HUES48 (cell line): ENCODE data around the gene TSGA10.
A peak's percentile ranks its signal among the peaks of the same experiment; 100 is the strongest.
"Not testable (repeated sequence)": the region's sequence is repeated elsewhere in the genome, so short reads cannot be mapped to it uniquely, and the experiment has no call there.

Experiments used
- H3K27ac ChIP-seq: one replicate; pipeline ENCODE4 v1.7.0; 2013; ENCODE audit warnings: low read depth, low read length, inconsistent platforms
- H3K27me3 ChIP-seq: 2 replicates; pipeline ENCODE4 v1.6.1; 2013; ENCODE audit warnings: mild to moderate bottlenecking, low read length; ENCODE audit not compliant: control insufficient read depth, insufficient read depth
- H3K36me3 ChIP-seq: 2 replicates; pipeline ENCODE4 v1.6.1; 2013; ENCODE audit warnings: low read length; ENCODE audit not compliant: control insufficient read depth, insufficient read depth
- H3K4me1 ChIP-seq: 2 replicates; pipeline ENCODE4 v1.6.1; 2013; ENCODE audit warnings: mild to moderate bottlenecking, low read length; ENCODE audit not compliant: control insufficient read depth, insufficient read depth
- H3K4me3 ChIP-seq: 2 replicates; pipeline ENCODE4 v1.5.1; 2013; ENCODE audit warnings: mild to moderate bottlenecking, low read depth, low read length
- H3K9ac ChIP-seq: 2 replicates; pipeline ENCODE4 v1.6.1; 2013; ENCODE audit warnings: mild to moderate bottlenecking, low read depth, low read length, moderate library complexity
- H3K9me3 ChIP-seq: 2 replicates; pipeline ENCODE4 v1.6.1; 2013; ENCODE audit warnings: low read length; ENCODE audit not compliant: control insufficient read depth, insufficient read depth

TSGA10 gene, protein sequence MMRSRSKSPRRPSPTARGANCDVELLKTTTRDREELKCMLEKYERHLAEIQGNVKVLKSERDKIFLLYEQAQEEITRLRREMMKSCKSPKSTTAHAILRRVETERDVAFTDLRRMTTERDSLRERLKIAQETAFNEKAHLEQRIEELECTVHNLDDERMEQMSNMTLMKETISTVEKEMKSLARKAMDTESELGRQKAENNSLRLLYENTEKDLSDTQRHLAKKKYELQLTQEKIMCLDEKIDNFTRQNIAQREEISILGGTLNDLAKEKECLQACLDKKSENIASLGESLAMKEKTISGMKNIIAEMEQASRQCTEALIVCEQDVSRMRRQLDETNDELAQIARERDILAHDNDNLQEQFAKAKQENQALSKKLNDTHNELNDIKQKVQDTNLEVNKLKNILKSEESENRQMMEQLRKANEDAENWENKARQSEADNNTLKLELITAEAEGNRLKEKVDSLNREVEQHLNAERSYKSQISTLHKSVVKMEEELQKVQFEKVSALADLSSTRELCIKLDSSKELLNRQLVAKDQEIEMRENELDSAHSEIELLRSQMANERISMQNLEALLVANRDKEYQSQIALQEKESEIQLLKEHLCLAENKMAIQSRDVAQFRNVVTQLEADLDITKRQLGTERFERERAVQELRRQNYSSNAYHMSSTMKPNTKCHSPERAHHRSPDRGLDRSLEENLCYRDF

DNA sequence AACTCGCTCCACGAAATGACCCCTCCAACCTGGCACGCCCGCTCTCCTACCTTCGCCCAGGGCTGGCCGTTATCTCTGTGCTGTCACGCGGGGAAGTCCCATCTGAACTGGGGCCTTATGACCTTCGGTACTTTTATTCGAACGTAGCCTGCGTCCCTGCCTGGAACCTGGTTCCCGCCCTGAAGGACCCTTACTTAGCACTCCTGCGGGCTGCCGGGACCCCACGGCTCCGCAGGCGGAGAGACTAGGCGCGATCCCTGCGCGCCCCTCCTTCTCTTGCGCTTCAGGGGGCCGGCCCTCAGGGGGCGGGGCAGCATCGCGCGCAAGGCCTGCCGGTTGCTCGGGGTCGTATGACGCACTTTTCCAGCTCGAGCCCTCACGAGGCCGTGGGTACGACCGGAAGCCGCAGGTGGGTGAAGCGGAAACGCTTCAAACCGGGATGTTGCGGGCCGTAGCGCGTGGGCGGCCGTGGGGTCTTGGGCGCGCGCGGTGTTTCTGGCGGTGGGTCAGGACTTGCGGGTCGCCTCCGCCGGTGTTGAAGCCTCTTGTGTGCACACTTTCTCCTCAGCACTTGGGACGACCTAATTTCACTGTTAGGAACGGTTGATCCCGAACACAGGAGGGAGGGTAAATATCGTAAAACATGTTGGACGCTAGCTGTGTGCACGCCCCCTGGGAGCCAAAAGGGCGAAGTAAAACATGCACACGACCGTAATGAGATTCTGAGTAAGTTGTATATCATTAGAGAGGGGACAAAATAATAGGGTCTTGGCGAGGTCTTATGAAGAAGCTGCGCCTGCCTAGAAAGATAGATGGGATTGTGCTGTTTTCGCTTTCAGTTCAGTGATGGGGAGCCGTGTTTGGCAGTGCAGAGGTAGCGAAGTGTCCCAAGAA lies at the start of gene TSGA10, which contains the start of gene LIPT1:
TSGA10 (minus strand) TSS at position 300 of the 894 bp plus-strand sequence. CDS start 45,503 bp downstream, outside the sequence.
LIPT1 (plus strand) TSS at position 325 of the 894 bp plus-strand sequence. CDS start 6,991 bp downstream, outside the sequence.
- Histone ChIP-seq H3K27me3 (no peaks in the 10 kb centered on the region), H3K4me1 (peaks cover 5% of the 10 kb centered on the region), H3K4me3 (peak within 1 kb of the TSS; percentile 93), H3K27ac (peak within 1 kb of the TSS; percentile 83), H3K9ac (peak within 1 kb of the TSS; percentile 90), H3K9me3 (no peaks in the 10 kb centered on the region), H3K36me3 (peaks cover 23% of the 10 kb centered on the region)

DNA sequence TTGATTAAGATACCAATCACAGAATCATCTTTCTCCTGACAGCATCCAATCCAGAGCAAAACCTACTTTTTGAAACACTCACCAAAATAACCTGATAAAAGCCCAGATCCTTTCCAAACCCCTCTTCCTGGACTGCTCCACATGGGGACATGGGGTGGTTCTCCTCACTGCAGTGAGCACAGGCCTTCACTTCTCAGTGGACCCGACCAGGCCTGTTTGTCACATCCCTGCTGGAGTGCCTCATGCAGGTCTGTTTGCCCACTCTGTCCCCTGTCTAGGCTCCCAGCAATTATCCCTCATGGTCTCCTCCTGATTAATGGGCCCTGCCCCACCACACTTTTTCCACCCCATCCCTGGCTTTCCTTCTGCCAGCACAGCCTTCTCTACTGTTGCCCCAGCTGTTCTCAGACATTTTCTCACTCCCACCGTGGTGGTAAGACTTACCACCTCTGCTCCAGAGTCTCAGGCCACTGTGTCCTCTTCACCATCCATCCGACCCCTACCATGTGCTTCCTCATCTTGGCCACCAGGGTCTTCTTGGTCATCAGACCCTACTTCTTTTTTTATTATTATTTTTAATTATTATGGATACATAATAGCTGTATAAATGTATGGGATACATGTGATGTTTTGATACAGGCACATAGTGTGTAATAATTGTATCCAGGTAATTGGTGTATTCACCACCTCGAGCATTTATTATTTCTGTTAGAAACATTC lies 47.4 kb upstream of the TSGA10 start:
- no peaks in the 10 kb centered on the region for H3K4me1 ChIP-seq
- H3K36me3 ChIP-seq = peaks cover 5% of the 10 kb centered on the region
- H3K27me3 ChIP-seq = no peaks in the 10 kb centered on the region
- H3K4me3 ChIP-seq = no peak overlapping the region
- H3K27ac ChIP-seq = no peak overlapping the region
- H3K9me3 ChIP-seq = peaks cover 24% of the 10 kb centered on the region
- no peak overlapping the region for H3K9ac ChIP-seq

GRCh38 chr2:99200076-99200800 lies 45.5 kb upstream of the TSGA10 start:
- no peaks in the 10 kb centered on the region for H3K4me1 ChIP-seq

DNA sequence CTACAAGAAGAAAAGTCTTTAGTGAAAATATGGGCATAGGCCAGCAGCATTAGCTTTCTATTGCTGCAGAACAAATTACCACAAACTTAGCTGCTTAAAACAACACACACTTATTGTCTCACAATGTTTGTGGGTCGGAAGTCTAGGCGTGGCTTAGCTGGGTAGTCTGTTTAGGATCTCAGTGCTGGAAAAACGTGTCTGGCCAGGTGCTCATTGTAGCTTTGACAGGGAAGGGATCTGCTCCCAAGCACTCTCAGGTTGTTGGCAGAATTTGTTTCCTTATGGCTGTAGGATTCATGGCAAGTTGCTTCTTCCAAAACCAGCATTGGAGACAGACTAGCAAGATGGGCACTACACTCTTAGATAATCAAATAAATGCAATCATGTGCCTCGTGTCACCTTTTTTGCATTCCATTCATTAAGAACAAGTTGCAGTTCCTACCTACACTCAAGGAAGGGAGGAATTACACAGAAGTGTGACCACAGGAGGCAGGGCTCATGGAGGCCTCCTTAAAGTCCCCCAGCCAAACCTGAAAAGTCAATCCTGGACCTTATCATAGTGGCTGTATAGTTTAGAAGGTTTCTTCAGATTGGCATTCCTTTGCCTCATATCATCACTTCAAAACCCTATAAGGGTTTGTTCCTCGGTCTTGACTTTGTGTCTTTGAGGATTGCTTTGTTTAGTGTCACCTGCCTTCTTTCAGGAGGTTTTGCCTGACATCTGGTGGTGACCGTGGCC lies 43.5 kb upstream of the TSGA10 start:
- Histone ChIP-seq H3K9ac (no peak overlapping the region), H3K9me3 (no peaks in the 10 kb centered on the region), H3K4me3 (no peak overlapping the region), H3K36me3 (peaks cover 42% of the 10 kb centered on the region), H3K4me1 (no peaks in the 10 kb centered on the region), H3K27me3 (no peaks in the 10 kb centered on the region), H3K27ac (no peak overlapping the region)

More at GRCh38 chr2:99200076-99200800, 45.5 kb upstream of the TSGA10 start:
- Histone ChIP-seq H3K4me3 (no peak overlapping the region), H3K9ac (no peak overlapping the region), H3K36me3 (peaks cover 24% of the 10 kb centered on the region), H3K9me3 (peaks cover 9% of the 10 kb centered on the region), H3K27me3 (no peaks in the 10 kb centered on the region), H3K27ac (no peak overlapping the region)

DNA sequence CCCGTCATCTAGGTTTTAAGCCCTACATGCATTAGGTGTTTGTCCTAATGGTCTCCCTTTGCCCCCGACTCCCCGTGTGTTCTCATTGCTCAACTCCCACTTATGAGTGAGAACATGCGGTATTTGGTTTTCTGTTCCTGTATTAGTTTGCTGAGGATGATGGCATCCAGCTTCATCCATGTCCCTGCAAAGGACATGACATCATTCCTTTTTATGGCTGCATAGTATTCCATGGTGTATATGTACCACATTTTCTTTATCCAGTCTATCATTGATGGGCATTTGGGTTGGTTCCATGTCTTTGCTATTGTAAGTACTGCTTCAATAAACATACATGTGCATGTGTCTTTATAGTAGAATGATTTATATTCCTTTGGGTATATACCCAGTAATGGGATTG lies 37.6 kb upstream of the TSGA10 start:
- not testable (repeated sequence) for H3K4me3 ChIP-seq, H3K27ac ChIP-seq, H3K9me3 ChIP-seq, H3K27me3 ChIP-seq, H3K4me1 ChIP-seq, H3K9ac ChIP-seq
- peaks cover 87% of the 10 kb centered on the region for H3K36me3 ChIP-seq

- Histone ChIP-seq H3K9me3 (no peaks in the 10 kb centered on the region), H3K9ac (no peak overlapping the region), H3K27me3 (no peaks in the 10 kb centered on the region), H3K27ac (no peak overlapping the region), H3K4me1 (no peaks in the 10 kb centered on the region), H3K36me3 (peaks cover 80% of the 10 kb centered on the region), H3K4me3 (no peak overlapping the region)
Measured at GRCh38 chr2:99190548-99190947, 35.8 kb upstream of the TSGA10 start.

GRCh38 chr2:99188357-99188756 lies 33.6 kb upstream of the TSGA10 start:
- no peaks in the 10 kb centered on the region for H3K9me3 ChIP-seq
- H3K36me3 ChIP-seq = peaks cover 59% of the 10 kb centered on the region
- no peak overlapping the region for H3K27ac ChIP-seq
- no peaks in the 10 kb centered on the region for H3K27me3 ChIP-seq
- H3K9ac ChIP-seq = no peak overlapping the region
- H3K4me1 ChIP-seq = no peaks in the 10 kb centered on the region
- H3K4me3 ChIP-seq = no peak overlapping the region

- Histone ChIP-seq H3K36me3 (peaks cover 53% of the 10 kb centered on the region), H3K27ac (no peak overlapping the region), H3K9ac (no peak overlapping the region), H3K4me1 (0 out of 2 replicates have a peak, but pooled peaks cover 3% of the 10 kb centered on the region), H3K9me3 (no peaks in the 10 kb centered on the region), H3K27me3 (no peaks in the 10 kb centered on the region), H3K4me3 (no peak overlapping the region)
Measured at GRCh38 chr2:99187011-99187410, 32.3 kb upstream of the TSGA10 start.

DNA sequence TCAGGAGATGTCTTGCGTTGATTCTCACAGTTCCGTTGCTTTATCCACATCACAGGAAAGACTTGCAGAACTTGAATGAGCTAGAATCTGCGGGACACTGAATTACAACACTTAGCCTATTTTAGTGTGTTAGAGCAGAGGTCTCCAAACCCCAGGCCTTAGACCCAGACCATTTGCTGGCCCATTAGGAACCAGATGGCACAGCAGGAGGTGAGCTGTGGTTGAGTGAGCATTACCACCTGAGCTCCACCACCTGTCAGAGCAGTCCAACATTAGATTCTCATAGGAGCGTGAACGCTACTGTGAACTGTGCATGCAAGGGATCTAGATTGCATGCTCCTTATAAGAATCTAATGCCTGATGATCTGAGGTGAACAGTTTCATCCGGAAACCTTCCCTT lies 30.1 kb upstream of the TSGA10 start:
- no peaks in the 10 kb centered on the region for H3K9me3 ChIP-seq
- 0 out of 2 replicates have a peak, but pooled peaks cover 3% of the 10 kb centered on the region for H3K4me1 ChIP-seq
- H3K4me3 ChIP-seq = no peak overlapping the region
- no peak overlapping the region for H3K9ac ChIP-seq
- H3K36me3 ChIP-seq = peaks cover 33% of the 10 kb centered on the region
- no peaks in the 10 kb centered on the region for H3K27me3 ChIP-seq
- H3K27ac ChIP-seq = no peak overlapping the region
